Thyroid gland (tissue), 4 donors: Measurements from ENCODE around the gene DCST1. TPM values are rescaled to one million over a fixed set of nuclear protein-coding genes. Genes with fewer than 3 reads are reported as not detected.
A peak's percentile ranks its signal among the peaks of the same experiment; 100 is the strongest.

Experiments
- DNase-seq, 2 donors: peaks; one replicate each; pipeline ENCODE4 v3.0.0-alpha.2; 2019
- H3K27ac ChIP-seq, 3 donors: fragments of 200-600 bp; sonication (generic); 1 replicate in 2 of 3; 2 replicates in 1 of 3; pipeline ENCODE4 v1.5.1; 2016 to 2019; ENCODE audit warnings: mild to moderate bottlenecking in 1 of 3, moderate library complexity in 1 of 3
- H3K27me3 ChIP-seq: fragments of 200-600 bp; sonication (generic); one replicate; pipeline ENCODE4 v1.5.1; 2019
- H3K36me3 ChIP-seq, 2 donors: fragments of 200-600 bp; sonication (generic); one replicate each; pipeline ENCODE4 v1.5.1; 2016 to 2019
- H3K4me1 ChIP-seq, 2 donors: fragments of 200-600 bp; sonication (generic); one replicate each; pipeline ENCODE4 v1.5.1; 2017 to 2019
- H3K4me3 ChIP-seq, 3 donors: fragments of 200-600 bp; sonication (generic); replicated peaks in 1 of 3; 1 replicate in 2 of 3; 2 replicates in 1 of 3; pipeline ENCODE4 v1.5.1; 2016; ENCODE audit warnings: mild to moderate bottlenecking in 1 of 3
- H3K9me3 ChIP-seq: fragments of 200-600 bp; sonication (generic); one replicate; pipeline ENCODE4 v1.5.1; 2017
- CTCF ChIP-seq, 6 experiments: fragments of 200-600 bp in 3 of 6; fragments of 450-650 bp in 3 of 6; sonication (generic) in 3 of 6; IDR thresholded peaks; one replicate each; pipeline ENCODE4 v1.5.1; 2016 to 2019; ENCODE audit warnings: antibody characterized with exemption in 6 of 6, mild to moderate bottlenecking in 2 of 6, inconsistent platforms in 1 of 6, moderate library complexity in 1 of 6
- POLR2A ChIP-seq, 2 donors: fragments of 450-650 bp; IDR thresholded peaks; one replicate each; pipeline ENCODE4 v1.6.1; 2017; ENCODE audit warnings: antibody characterized with exemption in 2 of 2, mild to moderate bottlenecking in 2 of 2, moderate library complexity in 1 of 2
- WGBS, 2 donors: methylation state at CpG; one replicate each; pipeline ENCODE4 v1.1.5; 2017; 5-methylcytosine and 5-hydroxymethylcytosine counted together
- intact Hi-C: fragments of 100-400 bp; cut with DNase I; formaldehyde crosslinking; loops from one replicate; pipeline ENCODE4 v1.15.1; 2023
- total RNA-seq, 4 donors: library from RNA; depleted of rRNA; stranded (reverse); fragments of >200 nt; gene quantifications; one replicate each; pipeline ENCODE4 v1.2.3, GENCODE V29; 2016

Gene DCST1
- total RNA-seq, 4 donors from 2014 or later = 0.24 TPM; not detected in 3

- no peaks in the 10 kb centered on the region for H3K27me3 ChIP-seq
- no peak for DNase-seq
- intact Hi-C loops = loop anchor here (10.0 kb wide), 2 partner anchors 396 to 496 kb away; partner anchors contain the start of gene CHRNB2
- peaks cover 11 to 23% of the 10 kb centered on the region in 2 donors for H3K36me3 ChIP-seq
- TF ChIP-seq POLR2A (IDR thresholded peaks at IDR 0.05) = no peak
- TF ChIP-seq CTCF (IDR thresholded peaks at IDR 0.05) = no peak
- no peak overlapping the region for H3K4me3 ChIP-seq
- WGBS, 2 donors = 85 to 90% methylated on average over 2 to 5 of the region's 8 CpGs
- peaks cover 26 to 31% of the 10 kb centered on the region in 2 donors for H3K4me1 ChIP-seq
- H3K9me3 ChIP-seq = no peaks in the 10 kb centered on the region
- H3K27ac ChIP-seq = no peak overlapping the region
These were observed 27.1 kb downstream of the DCST1 start for GRCh38 chr1:155060736-155061135.

- DNase-seq = peak; percentile 88 to 91
- no peaks in the 10 kb centered on the region for H3K27me3 ChIP-seq
- peaks cover 26 to 31% of the 10 kb centered on the region in 2 donors for H3K4me1 ChIP-seq
- H3K27ac ChIP-seq = no peak overlapping the region
- H3K36me3 ChIP-seq = peaks cover 11 to 19% of the 10 kb centered on the region in 2 donors
- intact Hi-C loops = loop anchor here (2.0 to 10.0 kb wide), 3 partner anchors 23 to 497 kb away; partner anchors contain the start of gene CHRNB2
- TF ChIP-seq POLR2A (IDR thresholded peaks at IDR 0.05) (no peak), CTCF (IDR thresholded peaks at IDR 0.05) (peak; percentile 97 to 100 (median 98))
- no peak overlapping the region for H3K4me3 ChIP-seq
- H3K9me3 ChIP-seq = no peaks in the 10 kb centered on the region
- WGBS, 2 donors = 22 to 31% methylated on average over 8 to 21 of the region's 21 CpGs
These were observed 27.9 kb downstream of the DCST1 start for GRCh38 chr1:155061381-155062150.

- TF ChIP-seq CTCF (IDR thresholded peaks at IDR 0.05) (no peak), POLR2A (IDR thresholded peaks at IDR 0.05) (no peak)
- intact Hi-C loops = loop anchor here (2.0 to 10.0 kb wide), 3 partner anchors 23 to 497 kb away; partner anchors contain the start of gene CHRNB2
- Histone ChIP-seq H3K27ac (no peak overlapping the region), H3K36me3 (peaks cover 10 to 17% of the 10 kb centered on the region in 2 donors), H3K9me3 (no peaks in the 10 kb centered on the region), H3K4me1 (peaks cover 26 to 31% of the 10 kb centered on the region in 2 donors), H3K27me3 (no peaks in the 10 kb centered on the region), H3K4me3 (no peak overlapping the region)
- peak; percentile 45 to 52 for DNase-seq
- WGBS, 2 donors = 22 to 29% methylated on average over 13 to 18 of the region's 29 CpGs
These were observed 28.6 kb downstream of the DCST1 start for GRCh38 chr1:155062151-155062686.

GRCh38 chr1:155062702-155063411, 29.2 kb downstream of the DCST1 start:
- intact Hi-C loops = loop anchor here (2.0 to 10.0 kb wide), 3 partner anchors 22 to 498 kb away; partner anchors contain the start of gene CHRNB2
- H3K36me3 ChIP-seq = peaks cover 3 to 11% of the 10 kb centered on the region in 2 donors

More at GRCh38 chr1:155062702-155063411, 29.2 kb downstream of the DCST1 start:
- peaks cover 26 to 31% of the 10 kb centered on the region in 2 donors for H3K4me1 ChIP-seq
- WGBS, 2 donors = 7 to 10% methylated on average over 21 to 35 of the region's 46 CpGs
- H3K27ac ChIP-seq = peak overlapping the region in 1 of 3 donors; percentile 76
- H3K9me3 ChIP-seq = no peaks in the 10 kb centered on the region
- no peaks in the 10 kb centered on the region for H3K27me3 ChIP-seq
- peak; percentile 53 to 55 for DNase-seq
- peak overlapping the region; percentile 75 to 92 (median 81) for H3K4me3 ChIP-seq
- TF ChIP-seq CTCF (IDR thresholded peaks at IDR 0.05) (peak; percentile 54 to 74 (median 60)), POLR2A (IDR thresholded peaks at IDR 0.05) (no peak)
